Measurements from ENCODE around the gene CCDC13. TPM values are rescaled to one million over a fixed set of nuclear protein-coding genes. Genes with fewer than 3 reads are reported as not detected.

Gene CCDC13
- total RNA-seq, 2 experiments from 2014 or later = 0.63 TPM; not detected in 1

DNA sequence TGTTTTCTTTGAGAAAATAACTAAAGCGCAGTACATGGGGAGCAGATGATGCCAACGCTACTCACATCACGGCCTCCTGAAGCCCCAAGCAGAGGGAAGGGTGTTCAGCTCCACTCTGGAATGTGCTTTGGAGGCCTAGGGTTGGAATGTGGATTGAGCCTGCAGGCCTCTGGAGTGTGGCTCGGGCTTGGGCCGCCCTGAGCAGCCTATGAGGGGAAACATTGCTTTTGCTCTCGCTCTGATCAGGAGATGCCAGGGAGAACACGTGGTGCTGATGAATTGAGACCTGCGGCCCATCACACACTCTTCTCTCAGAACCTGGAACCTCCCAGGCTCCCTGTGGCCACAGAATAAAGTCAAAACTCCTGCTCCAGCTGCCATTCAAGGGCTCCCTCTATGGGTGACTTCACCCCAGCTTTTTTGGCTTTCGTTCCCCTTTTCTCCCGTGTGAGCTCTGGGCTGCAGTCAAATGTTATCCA lies 23.3 kb downstream of the CCDC13 start:
- POLR2A ChIA-PET = no interaction called here
- H3K9me3 Mint-ChIP-seq (ENCODE audit: insufficient read depth) = no peaks in the 10 kb centered on the region
- CTCF ChIA-PET = interaction anchor here (0.9 to 1.6 kb wide), 2 partner anchors 81 to 173 kb away, joined by 3 read pairs; no protein-coding TSS in a partner anchor
- H3K27me3 Mint-ChIP-seq (ENCODE audit: low read depth) = peaks cover 3% of the 10 kb centered on the region
- no peaks in the 10 kb centered on the region for H3K36me3 Mint-ChIP-seq (ENCODE audit: low read depth)
- DNase-seq = no peak
- H3K27ac Mint-ChIP-seq = no peak overlapping the region
- peak; percentile 39 for ATAC-seq
- H3K4me1 Mint-ChIP-seq (ENCODE audit: low read depth) = peaks cover 18% of the 10 kb centered on the region
- H3K4me3 Mint-ChIP-seq = no peak overlapping the region

DNA sequence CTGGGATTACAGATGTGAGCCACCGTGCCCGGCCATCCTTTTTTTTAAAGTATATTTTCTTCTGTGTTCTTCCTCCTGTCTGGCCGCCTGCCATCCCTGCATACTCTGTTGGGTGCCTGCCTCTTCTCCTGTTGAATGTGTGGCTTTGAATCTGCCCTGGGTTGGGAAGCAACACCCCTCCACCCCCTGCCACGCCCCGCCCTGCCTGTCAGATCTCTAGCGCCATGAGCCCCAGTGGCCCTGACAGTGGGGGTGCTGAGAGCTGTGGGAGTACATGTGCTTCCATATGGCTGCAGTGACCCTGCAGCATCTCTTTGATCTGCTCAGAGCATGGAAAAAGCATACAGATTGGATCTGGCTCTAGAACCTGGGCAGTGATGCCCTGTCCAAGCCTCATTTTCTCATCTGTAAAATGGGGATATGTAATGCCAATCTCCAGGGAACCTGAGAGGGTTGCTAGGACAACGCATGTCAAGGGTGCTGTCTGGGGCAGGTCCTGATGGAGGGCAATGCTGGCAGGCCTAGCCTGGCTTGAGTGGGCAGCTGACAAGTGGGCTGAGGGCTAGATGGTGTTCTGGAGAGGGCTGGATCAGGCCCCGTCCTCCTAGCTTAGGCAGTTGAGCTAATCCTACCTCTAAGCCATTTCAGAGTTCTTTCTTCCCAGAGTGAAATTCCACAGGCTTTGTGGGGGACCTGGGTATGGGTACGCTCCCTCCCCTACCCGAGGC lies 23.9 kb downstream of the CCDC13 start:
- ChIA-PET CTCF (interaction anchor here (0.9 to 1.6 kb wide), 2 partner anchors 82 to 172 kb away, joined by 3 read pairs; no protein-coding TSS in a partner anchor), POLR2A (no interaction called here)
- Mint-ChIP-seq H3K36me3 (ENCODE audit: low read depth) (no peaks in the 10 kb centered on the region), H3K4me3 (no peak overlapping the region), H3K9me3 (ENCODE audit: insufficient read depth) (no peaks in the 10 kb centered on the region), H3K27ac (no peak overlapping the region), H3K4me1 (ENCODE audit: low read depth) (peaks cover 21% of the 10 kb centered on the region), H3K27me3 (ENCODE audit: low read depth) (peaks cover 3% of the 10 kb centered on the region)
- DNase-seq = no peak
- ATAC-seq = no peak

DNA sequence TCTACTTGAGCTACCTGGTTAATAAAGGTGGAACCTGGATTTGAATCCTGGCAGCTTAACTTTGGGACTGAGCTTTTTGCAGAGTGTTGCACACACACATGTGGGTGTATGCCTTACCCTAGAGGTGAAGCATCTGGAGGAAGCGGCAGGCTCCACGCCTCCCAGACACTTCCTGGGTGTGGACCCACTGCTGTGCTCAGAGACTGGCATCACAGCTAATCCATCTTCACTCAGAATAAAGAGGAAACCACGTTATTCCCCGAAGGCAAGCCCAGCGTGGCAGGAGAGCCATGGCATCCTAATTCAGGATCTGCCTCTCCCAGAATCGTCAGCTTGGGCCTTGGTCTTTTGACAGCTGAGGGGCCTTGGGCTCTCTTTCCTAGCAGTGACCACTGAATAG lies 25.5 kb downstream of the CCDC13 start:
- no peak overlapping the region for H3K27ac Mint-ChIP-seq
- H3K9me3 Mint-ChIP-seq (ENCODE audit: insufficient read depth) = no peaks in the 10 kb centered on the region
- no peaks in the 10 kb centered on the region for H3K36me3 Mint-ChIP-seq (ENCODE audit: low read depth)
- H3K27me3 Mint-ChIP-seq (ENCODE audit: low read depth) = no peaks in the 10 kb centered on the region
- ATAC-seq = peak; percentile 56
- H3K4me1 Mint-ChIP-seq (ENCODE audit: low read depth) = peaks cover 26% of the 10 kb centered on the region
- no peak overlapping the region for H3K4me3 Mint-ChIP-seq
- peak; percentile 45 for DNase-seq
- ChIA-PET CTCF (interaction anchor here (0.7 to 1.3 kb wide), 2 partner anchors 12 to 16 kb away, joined by 3 read pairs; no protein-coding TSS in a partner anchor), POLR2A (interaction anchor here (0.6 to 1.6 kb wide), 2 partner anchors 147 to 394 kb away, joined by 4 to 5 read pairs; partner anchors contain the start of gene NKTR)

DNA sequence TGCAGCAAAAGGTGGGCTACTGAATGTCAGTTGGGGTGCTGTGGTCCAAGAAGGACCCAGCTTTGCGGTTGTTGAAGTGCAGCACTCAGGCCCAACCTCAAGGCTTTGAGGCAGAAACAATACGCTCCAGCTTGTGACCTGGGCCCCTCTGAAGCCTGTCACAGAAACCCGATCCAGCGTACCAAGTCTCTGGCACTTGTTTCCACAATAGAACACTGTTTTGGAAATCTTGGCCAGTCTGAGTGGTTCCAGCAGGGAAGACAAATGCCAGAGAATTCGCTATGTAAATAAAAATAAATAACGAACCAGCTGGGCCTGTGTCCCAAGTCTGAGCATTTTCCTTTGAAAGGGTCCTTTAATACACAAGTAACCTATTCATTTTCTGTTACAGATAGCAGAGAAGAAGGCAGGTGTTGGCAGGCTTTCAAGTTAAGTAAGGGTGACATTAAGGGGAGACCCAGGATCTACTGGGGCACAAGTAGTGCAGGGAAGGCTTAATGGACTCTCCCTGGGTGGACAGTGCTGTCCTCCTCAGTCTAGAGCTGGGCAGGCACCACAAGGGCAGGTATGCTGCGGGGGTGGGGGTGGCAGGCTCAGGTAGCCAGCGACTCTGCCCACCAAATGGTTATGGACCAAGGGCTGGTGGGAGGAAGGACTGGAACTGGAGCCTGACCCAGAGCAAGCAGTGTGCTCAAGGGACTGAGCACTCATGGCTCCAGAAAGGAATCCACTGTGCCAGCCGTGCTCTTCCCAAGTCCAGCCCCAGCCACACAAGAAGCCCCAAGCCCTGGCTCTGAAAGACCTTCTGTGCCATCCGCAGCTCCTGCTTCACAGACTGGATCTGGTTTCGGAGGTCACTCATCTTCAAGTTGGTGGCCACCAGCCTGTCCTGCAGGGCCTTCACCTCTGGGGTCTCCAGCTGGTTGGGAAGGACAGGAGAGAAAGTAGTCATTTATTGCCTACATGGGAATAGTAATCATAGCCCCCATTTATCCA lies 26.3 kb downstream of the CCDC13 start:
- POLR2A ChIA-PET = interaction anchor here (0.6 to 1.6 kb wide), 3 partner anchors 33 to 393 kb away, joined by 3 to 5 read pairs (median 4); partner anchors contain the start of gene NKTR

DNA sequence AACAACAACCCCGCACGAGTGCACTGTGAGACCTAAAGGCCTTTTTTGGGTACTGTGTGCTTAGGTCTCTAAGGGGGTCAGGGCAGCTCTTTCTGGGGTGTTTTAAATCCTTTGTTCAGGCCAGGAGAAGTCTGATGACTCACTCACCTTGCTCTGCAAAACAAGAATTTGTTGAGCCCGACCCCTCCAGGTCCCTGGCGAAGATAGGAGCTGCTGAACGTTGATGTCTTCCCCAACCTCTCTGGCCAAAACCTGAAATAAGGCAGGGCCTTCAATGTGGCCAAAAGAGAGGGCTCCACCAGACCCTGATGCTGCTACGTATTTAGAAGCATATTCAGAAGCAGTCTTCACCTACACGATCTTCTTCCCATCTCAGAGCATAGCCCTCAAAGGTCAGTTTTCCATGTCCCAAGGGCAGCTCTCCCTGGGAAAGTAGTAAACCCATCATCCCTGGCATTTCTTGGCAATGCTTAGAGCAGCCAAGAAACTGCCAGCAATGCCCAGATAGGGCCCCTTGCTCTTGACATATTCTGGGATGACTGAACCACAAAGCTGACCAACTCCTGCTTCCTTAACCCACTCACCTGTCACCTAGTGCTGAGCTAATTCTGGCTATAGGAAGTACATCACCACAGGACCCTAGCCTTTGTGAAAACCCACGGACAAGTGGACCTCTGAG lies 27.1 kb downstream of the CCDC13 start:
- Mint-ChIP-seq H3K4me3 (no peak overlapping the region), H3K9me3 (ENCODE audit: insufficient read depth) (no peaks in the 10 kb centered on the region), H3K27me3 (ENCODE audit: low read depth) (no peaks in the 10 kb centered on the region), H3K36me3 (ENCODE audit: low read depth) (no peaks in the 10 kb centered on the region), H3K27ac (no peak overlapping the region), H3K4me1 (ENCODE audit: low read depth) (peaks cover 26% of the 10 kb centered on the region)
- ChIA-PET CTCF (interaction anchor here (0.9 to 2.8 kb wide), 11 partner anchors 9 to 185 kb away, joined by 3 to 12 read pairs (median 5); partner anchors contain the start of gene SEC22C), POLR2A (interaction anchor here (0.6 to 1.6 kb wide), 2 partner anchors 34 to 145 kb away, joined by 3 to 4 read pairs; partner anchors contain the start of gene NKTR)
- DNase-seq (no peak), ATAC-seq (no peak)

More for the DNA sequence above, 26.3 kb downstream of the CCDC13 start:
- H3K4me1 Mint-ChIP-seq (ENCODE audit: low read depth) = peaks cover 26% of the 10 kb centered on the region
- no peaks in the 10 kb centered on the region for H3K9me3 Mint-ChIP-seq (ENCODE audit: insufficient read depth)
- DNase-seq (no peak), ATAC-seq (no peak)
- CTCF ChIA-PET = interaction anchor here (1.6 to 2.8 kb wide), 4 partner anchors 8 to 95 kb away, joined by 5 to 11 read pairs (median 5); no protein-coding TSS in a partner anchor
- no peak overlapping the region for H3K4me3 Mint-ChIP-seq
- H3K36me3 Mint-ChIP-seq (ENCODE audit: low read depth) = no peaks in the 10 kb centered on the region
- H3K27me3 Mint-ChIP-seq (ENCODE audit: low read depth) = no peaks in the 10 kb centered on the region
- no peak overlapping the region for H3K27ac Mint-ChIP-seq

DNA sequence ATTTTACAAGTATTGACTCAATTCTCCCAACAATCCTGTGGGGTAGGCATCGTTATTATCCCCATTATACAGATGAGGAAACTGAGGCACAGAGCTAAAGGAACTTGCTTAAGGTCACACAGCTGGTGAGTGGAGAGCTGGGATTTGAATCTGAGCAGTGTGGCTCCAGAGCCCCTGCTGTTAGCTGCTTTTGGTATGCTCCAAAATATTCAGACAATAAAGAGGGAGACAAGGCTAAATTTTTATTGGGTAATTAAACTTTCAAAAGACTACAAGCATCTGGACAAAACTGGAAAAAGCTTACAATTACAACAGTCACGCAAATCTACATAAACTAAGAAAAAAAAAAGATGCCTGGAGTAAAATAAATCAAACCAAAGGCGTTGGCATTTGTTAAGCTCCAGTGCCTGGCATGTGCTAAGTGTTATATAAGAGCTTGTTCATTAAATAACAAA lies 27.7 kb downstream of the CCDC13 start:
- ChIA-PET CTCF (interaction anchor here (0.9 to 2.8 kb wide), 12 partner anchors 9 to 184 kb away, joined by 3 to 12 read pairs (median 5); partner anchors contain the start of gene SEC22C), POLR2A (no interaction called here)
- DNase-seq (no peak), ATAC-seq (no peak)
- H3K36me3 Mint-ChIP-seq (ENCODE audit: low read depth) = no peaks in the 10 kb centered on the region
- H3K27ac Mint-ChIP-seq = no peak overlapping the region
- H3K4me1 Mint-ChIP-seq (ENCODE audit: low read depth) = peaks cover 26% of the 10 kb centered on the region
- no peaks in the 10 kb centered on the region for H3K9me3 Mint-ChIP-seq (ENCODE audit: insufficient read depth)
- no peak overlapping the region for H3K4me3 Mint-ChIP-seq
- H3K27me3 Mint-ChIP-seq (ENCODE audit: low read depth) = no peaks in the 10 kb centered on the region

DNA sequence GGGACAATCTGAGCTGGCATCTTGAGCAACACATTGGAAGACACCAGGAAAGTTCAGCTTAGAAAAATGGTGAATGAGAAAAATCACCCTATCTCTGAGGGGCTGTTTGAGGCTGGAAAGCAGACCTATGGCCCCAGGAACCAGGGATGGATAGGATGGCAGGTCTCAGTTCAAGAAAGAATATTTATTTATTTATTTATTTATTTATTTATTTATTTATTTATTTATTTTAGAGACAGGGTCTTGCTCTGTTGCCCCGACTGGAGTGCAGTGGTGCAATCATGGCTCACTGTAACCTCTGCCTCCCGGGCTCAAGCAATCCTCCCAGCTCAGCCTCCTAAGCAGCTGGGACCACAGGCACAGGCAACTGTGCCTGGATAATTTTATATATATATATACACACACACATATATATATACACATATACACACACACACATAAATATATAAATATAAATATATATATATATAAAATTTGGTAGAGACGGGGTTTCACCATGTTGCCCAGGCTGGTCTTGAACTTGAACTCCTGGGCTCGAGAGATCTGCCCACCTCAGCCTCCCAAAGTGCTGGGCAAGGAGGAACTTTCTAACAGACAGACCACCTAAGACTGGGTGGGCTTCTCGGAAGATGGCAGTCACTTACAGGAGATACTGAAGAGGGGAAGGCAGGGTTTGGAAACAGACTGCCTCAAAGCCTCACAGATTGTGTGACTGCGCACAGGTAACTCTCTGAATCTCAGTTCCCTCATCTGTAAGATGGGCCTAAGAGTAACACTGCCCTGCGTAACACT lies 29.7 kb downstream of the CCDC13 start:
- no peak overlapping the region for H3K27ac Mint-ChIP-seq
- peaks cover 21% of the 10 kb centered on the region for H3K4me1 Mint-ChIP-seq (ENCODE audit: low read depth)
- H3K4me3 Mint-ChIP-seq = no peak overlapping the region
- H3K9me3 Mint-ChIP-seq (ENCODE audit: insufficient read depth) = no peaks in the 10 kb centered on the region
- ATAC-seq = no peak
- POLR2A ChIA-PET = no interaction called here
- H3K36me3 Mint-ChIP-seq (ENCODE audit: low read depth) = no peaks in the 10 kb centered on the region
- CTCF ChIA-PET = interaction anchor here (0.6 to 2.8 kb wide), 16 partner anchors 11 to 242 kb away, joined by 3 to 12 read pairs (median 4); partner anchors contain the start of genes SEC22C, SS18L2 and VIPR1
- DNase-seq = no peak
- H3K27me3 Mint-ChIP-seq (ENCODE audit: low read depth) = no peaks in the 10 kb centered on the region

DNA sequence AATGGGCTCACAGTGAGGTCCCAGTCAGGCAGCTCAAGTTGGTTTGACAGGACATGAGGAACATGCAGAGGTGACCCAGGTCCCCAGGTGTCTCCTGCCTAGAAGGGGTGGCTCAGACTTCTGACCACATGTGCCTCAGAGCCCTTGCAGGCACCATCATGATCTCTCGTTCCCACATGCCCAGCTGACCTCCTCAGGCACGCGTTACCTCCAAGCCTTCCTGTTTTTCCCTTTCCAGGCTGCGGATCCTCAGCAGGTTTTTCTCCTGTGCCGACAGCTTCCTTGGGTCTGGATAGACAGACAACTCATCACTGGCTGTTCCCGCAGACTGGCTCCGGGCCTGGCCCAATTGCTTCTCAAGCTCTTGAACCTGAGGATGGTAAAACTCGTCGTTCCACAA lies 30.4 kb downstream of the CCDC13 start:
- Mint-ChIP-seq H3K9me3 (ENCODE audit: insufficient read depth) (no peaks in the 10 kb centered on the region), H3K4me1 (ENCODE audit: low read depth) (peaks cover 14% of the 10 kb centered on the region), H3K27ac (no peak overlapping the region), H3K4me3 (no peak overlapping the region), H3K27me3 (ENCODE audit: low read depth) (no peaks in the 10 kb centered on the region), H3K36me3 (ENCODE audit: low read depth) (no peaks in the 10 kb centered on the region)
- CTCF ChIA-PET = interaction anchor here (0.6 to 1.0 kb wide), 3 partner anchors 13 to 241 kb away, joined by 3 to 4 read pairs (median 3); partner anchors contain the start of gene VIPR1
- no peak for DNase-seq
- ATAC-seq = no peak
- POLR2A ChIA-PET = no interaction called here

DNA sequence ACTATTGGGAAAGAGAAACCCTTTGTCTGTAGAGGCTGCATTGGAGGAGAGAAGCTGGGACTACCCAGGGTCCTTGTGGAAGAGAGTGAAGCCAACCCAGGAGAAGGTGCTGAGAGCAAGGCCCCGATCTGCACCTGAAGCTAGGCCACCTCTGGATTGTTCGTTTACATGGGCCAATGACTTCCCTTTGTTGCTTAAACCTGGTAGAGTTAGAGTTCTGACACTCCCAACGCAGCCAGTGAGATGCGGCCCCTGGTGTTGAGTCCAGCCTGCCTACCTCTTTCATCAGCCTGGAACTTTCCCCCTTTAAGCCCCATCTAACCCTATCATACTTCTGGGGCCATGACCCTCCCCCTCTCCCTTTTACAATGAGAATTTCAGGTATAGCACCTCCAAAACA lies 30.8 kb downstream of the CCDC13 start:
- no peaks in the 10 kb centered on the region for H3K36me3 Mint-ChIP-seq (ENCODE audit: low read depth)
- H3K4me3 Mint-ChIP-seq = no peak overlapping the region
- CTCF ChIA-PET = interaction anchor here (1.0 kb wide), 1 partner anchor 240 kb away, joined by 3 read pairs; the partner anchor contains the start of gene VIPR1
- no peaks in the 10 kb centered on the region for H3K9me3 Mint-ChIP-seq (ENCODE audit: insufficient read depth)
- POLR2A ChIA-PET = no interaction called here
- DNase-seq = no peak
- no peaks in the 10 kb centered on the region for H3K27me3 Mint-ChIP-seq (ENCODE audit: low read depth)
- peaks cover 10% of the 10 kb centered on the region for H3K4me1 Mint-ChIP-seq (ENCODE audit: low read depth)
- no peak overlapping the region for H3K27ac Mint-ChIP-seq
- ATAC-seq = no peak

DNA sequence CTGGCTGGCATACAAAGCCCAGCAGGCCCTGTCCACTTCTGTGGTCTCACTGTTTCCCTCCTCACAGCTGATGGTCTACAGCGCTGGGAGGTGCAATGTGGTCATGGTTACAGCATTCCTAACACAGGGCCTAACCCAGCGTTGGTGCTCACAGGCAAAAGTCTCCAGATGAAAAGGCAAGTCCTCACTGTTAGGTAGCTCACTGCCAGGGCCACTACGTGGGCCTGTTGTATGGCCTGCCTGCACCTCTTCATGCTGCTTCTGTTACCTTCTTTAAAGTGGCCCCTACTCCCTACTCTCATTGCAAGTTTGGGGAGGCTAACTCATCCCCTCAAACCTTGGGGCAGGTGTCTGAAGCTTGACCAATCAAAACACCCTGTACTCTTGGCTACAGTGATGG lies 31.3 kb downstream of the CCDC13 start:
- ChIA-PET CTCF (no interaction called here), POLR2A (no interaction called here)
- Mint-ChIP-seq H3K36me3 (ENCODE audit: low read depth) (no peaks in the 10 kb centered on the region), H3K27ac (no peak overlapping the region), H3K9me3 (ENCODE audit: insufficient read depth) (no peaks in the 10 kb centered on the region), H3K4me1 (ENCODE audit: low read depth) (peaks cover 8% of the 10 kb centered on the region), H3K4me3 (no peak overlapping the region), H3K27me3 (ENCODE audit: low read depth) (no peaks in the 10 kb centered on the region)
- no peak for DNase-seq
- no peak for ATAC-seq
